HG03521 (cell line): ENCODE results near the gene CD19.
"Not testable (repeated sequence)": the region's sequence is repeated elsewhere in the genome, so short reads cannot be mapped to it uniquely, and the experiment has no call there.

Experiments
- ATAC-seq: cut with Tn5 transposase; IDR thresholded peaks from one replicate; pipeline ENCODE4 v1.9.1; 2021; ENCODE audit warnings: mild to moderate bottlenecking, moderate library complexity; ENCODE audit not compliant: unreplicated experiment

CD19 gene

DNA sequence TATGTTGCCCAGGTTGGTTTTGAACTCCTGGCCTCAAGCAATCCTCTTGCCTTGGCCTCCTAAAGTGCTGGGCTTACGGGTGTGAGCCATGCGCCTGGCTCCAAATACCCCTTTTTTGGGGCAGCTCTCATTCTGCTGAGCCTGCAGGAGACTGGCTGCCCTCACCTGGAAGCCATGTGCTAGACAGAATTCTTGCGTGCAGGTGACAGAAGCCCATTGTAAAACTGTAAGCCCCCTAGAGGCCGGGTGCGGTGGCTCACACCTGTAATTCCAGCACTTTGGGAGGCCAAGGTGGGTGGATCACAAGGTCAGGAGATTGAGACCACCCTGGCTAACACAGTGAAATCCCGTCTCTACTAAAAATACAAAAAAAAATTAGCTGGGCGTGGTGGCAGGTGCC lies 48.6 kb downstream of the CD19 start:
- ATAC-seq: not testable (repeated sequence)

DNA sequence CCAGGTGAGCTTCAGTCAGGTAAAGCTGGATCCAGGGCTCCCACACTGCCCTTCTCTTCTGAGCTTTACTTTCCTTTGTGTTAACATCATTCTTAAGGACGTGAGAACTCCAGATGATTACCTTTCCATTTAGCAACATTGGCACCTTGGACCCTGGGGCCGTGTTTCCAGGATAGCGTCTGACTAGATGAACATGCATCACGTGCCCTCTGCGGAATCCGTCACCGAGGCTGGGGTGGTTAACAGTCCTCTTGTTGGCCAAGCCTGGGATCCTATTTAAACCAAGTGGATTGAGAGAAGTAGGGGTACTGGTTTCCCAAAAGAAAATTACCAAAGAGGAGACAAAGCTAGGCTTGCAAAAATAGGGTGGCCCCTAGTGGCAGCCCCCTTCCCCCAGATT lies 49.2 kb downstream of the CD19 start:
- ATAC-seq: no peak

DNA sequence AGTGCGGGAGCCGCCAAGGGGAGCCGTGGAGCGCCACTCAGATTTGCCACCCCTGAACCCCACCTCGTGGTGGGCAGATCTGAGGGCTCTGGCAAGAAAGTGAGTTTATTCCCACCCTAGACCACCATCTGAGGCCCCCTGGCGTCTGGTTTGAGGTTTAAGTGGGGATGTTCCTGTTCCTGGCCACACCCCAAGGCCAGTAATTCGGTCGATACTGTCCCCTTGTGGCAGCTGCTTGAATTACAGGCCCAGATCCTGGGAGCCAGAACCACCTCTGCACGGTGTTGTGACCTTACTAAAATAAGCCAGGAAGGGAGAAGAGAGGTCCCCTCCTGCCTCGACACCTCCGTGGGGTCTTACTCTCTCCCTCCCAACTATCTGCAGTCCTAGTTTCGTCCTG lies 49.7 kb downstream of the CD19 start:
- ATAC-seq: no peak

DNA sequence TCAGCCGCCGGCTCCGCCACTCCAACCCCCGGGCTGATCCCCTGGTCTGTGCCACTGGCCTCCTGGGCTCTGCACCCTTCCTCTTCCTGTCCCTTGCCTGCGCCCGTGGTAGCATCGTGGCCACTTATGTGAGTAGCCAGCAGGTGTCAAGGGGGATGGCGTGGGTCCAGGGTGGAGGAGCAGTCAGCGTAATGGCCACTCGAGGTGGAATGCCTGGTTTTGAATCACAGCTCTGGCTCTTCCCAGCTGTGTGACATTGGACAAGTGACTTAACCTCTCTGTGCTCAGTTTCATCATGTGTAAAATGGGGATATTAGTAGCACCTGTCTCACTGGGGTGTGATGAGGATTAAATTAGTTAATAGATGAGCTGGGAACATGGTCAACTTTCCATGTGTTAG lies 50.6 kb downstream of the CD19 start:
- no peak for ATAC-seq

DNA sequence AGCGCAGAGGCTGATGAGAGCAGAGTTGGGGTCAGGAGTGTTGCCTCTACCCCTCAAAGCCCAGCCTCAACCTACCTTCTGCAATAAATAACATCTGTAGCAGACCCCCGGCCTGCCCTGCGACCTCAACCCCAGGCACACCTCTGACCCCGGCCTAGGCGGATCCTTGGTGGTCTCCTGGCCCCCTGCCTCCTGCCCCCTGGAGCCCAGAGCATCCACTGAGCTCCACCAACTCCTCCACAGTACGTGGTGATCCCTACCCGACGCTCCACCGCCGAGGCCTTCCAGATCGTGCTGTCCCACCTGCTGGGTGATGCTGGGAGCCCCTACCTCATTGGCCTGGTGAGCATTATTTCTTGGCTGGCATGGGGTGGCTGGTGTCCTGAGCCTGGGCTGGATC lies 51.2 kb downstream of the CD19 start:
- no peak for ATAC-seq

DNA sequence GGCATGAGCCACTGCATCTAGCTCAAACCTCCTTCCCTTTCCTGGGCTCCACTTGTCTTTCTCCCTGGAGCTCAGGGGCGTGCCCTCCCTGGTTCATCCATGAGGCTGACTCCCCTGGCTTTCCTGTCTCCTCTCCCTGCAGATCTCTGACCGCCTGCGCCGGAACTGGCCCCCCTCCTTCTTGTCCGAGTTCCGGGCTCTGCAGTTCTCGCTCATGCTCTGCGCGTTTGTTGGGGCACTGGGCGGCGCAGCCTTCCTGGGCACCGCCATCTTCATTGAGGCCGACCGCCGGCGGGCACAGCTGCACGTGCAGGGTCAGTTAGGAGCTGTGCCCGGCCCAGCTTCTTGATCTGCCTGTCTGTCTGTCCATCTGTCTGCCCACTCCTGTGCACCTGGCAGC lies 51.9 kb downstream of the CD19 start:
- no peak for ATAC-seq

DNA sequence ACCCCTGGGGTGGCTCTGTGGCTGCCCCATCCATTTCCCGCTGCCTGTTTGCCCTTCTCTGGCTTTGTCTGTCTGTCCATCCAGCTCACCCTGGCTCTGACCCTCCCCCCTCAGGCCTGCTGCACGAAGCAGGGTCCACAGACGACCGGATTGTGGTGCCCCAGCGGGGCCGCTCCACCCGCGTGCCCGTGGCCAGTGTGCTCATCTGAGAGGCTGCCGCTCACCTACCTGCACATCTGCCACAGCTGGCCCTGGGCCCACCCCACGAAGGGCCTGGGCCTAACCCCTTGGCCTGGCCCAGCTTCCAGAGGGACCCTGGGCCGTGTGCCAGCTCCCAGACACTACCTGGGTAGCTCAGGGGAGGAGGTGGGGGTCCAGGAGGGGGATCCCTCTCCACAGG lies 52.3 kb downstream of the CD19 start:
- ATAC-seq: no peak

DNA sequence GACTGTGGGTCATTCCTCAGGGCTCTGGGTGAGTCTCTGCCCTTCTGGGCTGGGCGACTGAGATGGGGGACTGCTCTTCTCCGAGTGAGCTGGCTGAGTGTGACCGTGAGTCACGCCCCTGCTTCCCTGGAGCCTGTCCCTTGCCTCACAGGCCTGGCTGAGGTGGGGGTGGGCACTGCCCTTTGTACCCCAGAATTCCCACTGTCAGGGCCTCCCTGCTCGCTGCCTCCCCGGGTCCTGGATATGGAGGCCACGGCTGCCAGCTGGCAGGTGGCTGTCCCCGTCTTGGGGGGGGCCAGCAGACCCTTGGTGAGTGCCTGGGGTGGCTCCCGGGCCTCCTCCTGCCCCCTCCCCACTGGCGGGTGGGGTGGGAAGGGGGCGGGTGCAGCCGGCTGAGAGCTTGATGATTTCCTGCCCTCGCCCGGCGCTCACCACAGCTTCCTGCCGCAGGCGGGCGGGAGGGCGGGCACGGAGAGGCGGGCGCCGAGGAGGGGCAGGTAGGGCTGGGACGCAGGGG lies 52.9 kb downstream of the CD19 start, which contains the start of gene LAT:
Gene LAT (plus strand): TSS at position 434 of the 517 bp plus-strand sequence. CDS start 366 bp downstream, outside the sequence.
- no peak for ATAC-seq

DNA sequence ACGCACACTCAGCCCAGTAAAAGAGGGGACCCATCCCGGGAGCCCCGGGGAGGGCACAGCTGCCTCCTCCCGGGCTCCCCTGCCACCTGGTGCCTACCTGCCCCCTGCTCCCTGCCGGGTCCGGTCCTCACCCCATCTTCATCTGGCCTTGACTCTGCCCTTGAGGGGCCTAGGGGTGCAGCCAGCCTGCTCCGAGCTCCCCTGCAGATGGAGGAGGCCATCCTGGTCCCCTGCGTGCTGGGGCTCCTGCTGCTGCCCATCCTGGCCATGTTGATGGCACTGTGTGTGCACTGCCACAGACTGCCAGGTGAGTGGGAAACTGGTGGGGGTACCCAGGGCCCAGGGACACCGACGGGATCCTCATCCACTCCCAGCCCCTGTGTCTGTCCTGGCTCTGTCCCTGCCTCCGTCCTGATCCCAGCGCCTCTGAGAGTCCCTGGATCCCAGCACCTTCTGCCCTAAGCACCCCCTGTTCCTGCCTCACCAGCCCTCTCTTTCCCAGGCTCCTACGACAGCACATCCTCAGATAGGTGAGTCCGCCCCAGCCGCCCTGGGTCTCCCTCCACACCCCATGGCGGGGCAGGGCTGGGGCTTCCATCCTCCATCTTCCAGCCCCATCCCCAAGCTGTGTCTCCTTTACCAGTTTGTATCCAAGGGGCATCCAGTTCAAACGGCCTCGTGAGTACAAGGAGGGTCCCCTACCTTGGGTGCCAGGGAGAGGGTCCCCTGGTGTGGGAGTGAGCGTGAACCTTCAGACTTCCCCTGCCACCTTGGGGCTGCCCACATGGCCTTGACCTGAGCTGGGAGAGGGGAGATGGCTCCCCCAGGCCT lies 53.7 kb downstream of the CD19 start:
- no peak for ATAC-seq

DNA sequence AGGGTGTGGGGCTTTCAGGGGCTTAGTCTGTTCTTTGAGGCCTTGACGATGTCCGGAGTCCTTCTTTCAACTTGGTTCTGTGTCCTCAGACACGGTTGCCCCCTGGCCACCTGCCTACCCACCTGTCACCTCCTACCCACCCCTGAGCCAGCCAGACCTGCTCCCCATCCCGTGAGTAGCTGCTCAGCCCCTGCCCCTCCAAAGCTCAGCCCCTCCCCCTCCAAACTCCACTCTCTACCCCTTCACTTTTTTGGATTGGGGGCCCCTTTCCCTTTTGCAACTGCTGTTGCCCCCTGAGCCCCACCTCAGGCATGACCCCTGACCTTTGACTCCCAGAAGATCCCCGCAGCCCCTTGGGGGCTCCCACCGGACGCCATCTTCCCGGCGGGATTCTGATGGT lies 54.3 kb downstream of the CD19 start:
- no peak for ATAC-seq

DNA sequence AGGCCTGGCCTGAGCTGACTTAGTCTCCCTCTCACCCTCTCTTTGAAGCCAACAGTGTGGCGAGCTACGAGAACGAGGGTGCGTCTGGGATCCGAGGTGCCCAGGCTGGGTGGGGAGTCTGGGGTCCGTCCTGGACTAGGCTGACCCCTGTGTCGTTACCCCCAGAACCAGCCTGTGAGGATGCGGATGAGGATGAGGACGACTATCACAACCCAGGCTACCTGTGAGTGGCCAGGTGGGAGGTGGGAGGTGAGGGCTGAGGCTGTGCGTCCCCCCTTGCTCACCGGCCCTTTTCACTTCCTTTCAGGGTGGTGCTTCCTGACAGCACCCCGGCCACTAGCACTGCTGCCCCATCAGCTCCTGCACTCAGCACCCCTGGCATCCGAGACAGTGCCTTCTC lies 54.7 kb downstream of the CD19 start:
- ATAC-seq: no peak

DNA sequence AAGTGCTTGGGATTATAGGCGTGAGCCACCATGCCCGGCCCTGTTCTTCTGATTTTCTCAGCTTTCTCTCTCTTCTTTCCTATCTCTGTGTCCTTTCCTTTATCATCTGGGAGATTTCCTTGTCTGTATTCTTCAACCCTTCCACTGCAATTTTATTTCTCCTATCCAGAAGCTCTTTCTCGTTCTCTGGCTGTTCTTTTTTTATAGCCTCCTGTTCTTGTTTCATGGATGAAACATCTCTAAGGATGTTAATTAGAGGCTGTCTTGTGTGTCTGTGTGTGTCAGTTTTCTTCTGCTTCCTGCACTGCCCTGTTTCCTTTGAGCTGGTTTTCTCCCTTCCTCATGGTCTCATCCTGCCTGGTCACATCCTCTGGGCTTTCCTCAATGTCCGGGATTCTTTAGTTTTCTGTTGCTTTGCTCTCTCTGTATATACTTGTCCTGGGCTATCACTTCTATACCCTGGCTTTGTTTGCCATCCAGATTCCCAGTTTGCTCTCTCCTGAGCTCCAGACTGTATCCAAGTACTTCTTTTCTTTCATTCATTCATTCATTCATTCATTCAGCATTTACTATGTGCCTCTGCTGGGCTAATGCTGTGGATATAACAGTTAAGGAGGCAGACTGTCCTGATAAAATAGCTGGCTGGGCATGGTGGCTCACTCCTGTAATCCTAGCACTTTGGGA lies 55.5 kb downstream of the CD19 start:
- ATAC-seq: no peak
